ENCODE measurements around the gene LYPD5.
A peak's percentile ranks its signal among the peaks of the same experiment; 100 is the strongest.

Gene LYPD5

GRCh38 chr19:43798546-43799409 lies 3.5 kb downstream of the LYPD5 start:
- H3K4me1 ChIP-seq (ENCODE audit: control insufficient read depth, insufficient read depth, low read length) = no peaks in the 10 kb centered on the region
- H3K4me3 ChIP-seq (ENCODE audit: low read depth, low read length) = peak overlapping the region; percentile 90
- no peaks in the 10 kb centered on the region for H3K36me3 ChIP-seq (ENCODE audit: control insufficient read depth, insufficient read depth, low read length)
- H3K27me3 ChIP-seq (ENCODE audit: control insufficient read depth, insufficient read depth, low read length) = peaks cover 50% of the 10 kb centered on the region
- H3K9me3 ChIP-seq (ENCODE audit: control insufficient read depth, insufficient read depth, low read length) = no peaks in the 10 kb centered on the region
- H3K9ac ChIP-seq (ENCODE audit: low read depth, low read length) = no peak overlapping the region

GRCh38 chr19:43798026-43798545 lies 4.2 kb downstream of the LYPD5 start:
- Histone ChIP-seq H3K36me3 (ENCODE audit: control insufficient read depth, insufficient read depth, low read length) (no peaks in the 10 kb centered on the region), H3K9ac (ENCODE audit: low read depth, low read length) (no peak overlapping the region), H3K4me1 (ENCODE audit: control insufficient read depth, insufficient read depth, low read length) (no peaks in the 10 kb centered on the region), H3K4me3 (ENCODE audit: low read depth, low read length) (peak overlapping the region; percentile 90), H3K9me3 (ENCODE audit: control insufficient read depth, insufficient read depth, low read length) (no peaks in the 10 kb centered on the region), H3K27me3 (ENCODE audit: control insufficient read depth, insufficient read depth, low read length) (peaks cover 50% of the 10 kb centered on the region)

- no peak overlapping the region for H3K4me3 ChIP-seq (ENCODE audit: low read depth, low read length)
- H3K9ac ChIP-seq (ENCODE audit: low read depth, low read length) = no peak overlapping the region
- no peaks in the 10 kb centered on the region for H3K36me3 ChIP-seq (ENCODE audit: control insufficient read depth, insufficient read depth, low read length)
- H3K9me3 ChIP-seq (ENCODE audit: control insufficient read depth, insufficient read depth, low read length) = no peaks in the 10 kb centered on the region
- no peaks in the 10 kb centered on the region for H3K4me1 ChIP-seq (ENCODE audit: control insufficient read depth, insufficient read depth, low read length)
- H3K27me3 ChIP-seq (ENCODE audit: control insufficient read depth, insufficient read depth, low read length) = peaks cover 50% of the 10 kb centered on the region
Observed at GRCh38 chr19:43797556-43797955, 4.7 kb downstream of the LYPD5 start.

DNA sequence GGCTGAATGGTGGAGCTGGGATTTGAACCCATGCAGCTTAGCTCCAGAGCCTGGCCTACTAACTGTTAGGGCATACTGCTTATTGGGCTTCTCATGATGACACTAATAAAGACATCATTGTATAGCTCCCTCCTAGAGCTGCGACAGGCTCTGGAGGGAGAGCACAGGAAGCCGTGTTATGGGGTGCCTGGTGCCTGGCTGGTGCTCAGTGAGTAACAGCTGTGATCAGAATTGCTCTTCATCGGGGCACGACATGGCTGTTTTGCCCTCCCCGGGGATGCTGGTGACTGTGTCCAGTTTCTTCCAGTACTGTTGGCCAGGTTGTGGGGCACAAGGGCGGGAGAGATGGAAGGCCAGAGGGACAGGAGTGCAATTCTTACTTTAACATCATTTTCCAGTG lies 5.1 kb downstream of the LYPD5 start:
- Histone ChIP-seq H3K4me1 (ENCODE audit: control insufficient read depth, insufficient read depth, low read length) (no peaks in the 10 kb centered on the region), H3K9me3 (ENCODE audit: control insufficient read depth, insufficient read depth, low read length) (no peaks in the 10 kb centered on the region), H3K27me3 (ENCODE audit: control insufficient read depth, insufficient read depth, low read length) (peaks cover 50% of the 10 kb centered on the region), H3K4me3 (ENCODE audit: low read depth, low read length) (no peak overlapping the region), H3K9ac (ENCODE audit: low read depth, low read length) (no peak overlapping the region), H3K36me3 (ENCODE audit: control insufficient read depth, insufficient read depth, low read length) (no peaks in the 10 kb centered on the region)

DNA sequence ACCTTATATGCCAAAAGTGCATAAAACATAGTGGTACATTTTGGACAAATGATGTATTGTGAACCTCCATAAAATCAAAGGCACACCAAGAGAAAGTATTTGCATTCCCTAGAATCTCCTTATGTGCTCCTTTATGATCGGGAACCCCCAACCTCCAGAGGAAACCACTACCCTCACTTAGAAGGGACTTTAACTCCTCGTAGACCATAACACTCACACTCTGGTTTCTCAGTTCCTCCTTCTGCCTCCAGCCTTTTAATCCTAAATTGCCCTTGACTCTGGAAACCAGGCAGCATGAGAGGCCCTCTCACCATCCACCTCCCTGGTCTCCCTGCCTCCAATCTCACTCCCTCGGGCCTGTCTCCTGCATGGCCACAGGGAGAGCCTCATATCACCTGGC lies 11.7 kb downstream of the LYPD5 start:
- no peaks in the 10 kb centered on the region for H3K4me1 ChIP-seq (ENCODE audit: control insufficient read depth, insufficient read depth, low read length)
- no peak overlapping the region for H3K9ac ChIP-seq (ENCODE audit: low read depth, low read length)
- H3K4me3 ChIP-seq (ENCODE audit: low read depth, low read length) = no peak overlapping the region
- no peaks in the 10 kb centered on the region for H3K36me3 ChIP-seq (ENCODE audit: control insufficient read depth, insufficient read depth, low read length)
- peaks cover 3% of the 10 kb centered on the region for H3K27me3 ChIP-seq (ENCODE audit: control insufficient read depth, insufficient read depth, low read length)
- no peaks in the 10 kb centered on the region for H3K9me3 ChIP-seq (ENCODE audit: control insufficient read depth, insufficient read depth, low read length)

DNA sequence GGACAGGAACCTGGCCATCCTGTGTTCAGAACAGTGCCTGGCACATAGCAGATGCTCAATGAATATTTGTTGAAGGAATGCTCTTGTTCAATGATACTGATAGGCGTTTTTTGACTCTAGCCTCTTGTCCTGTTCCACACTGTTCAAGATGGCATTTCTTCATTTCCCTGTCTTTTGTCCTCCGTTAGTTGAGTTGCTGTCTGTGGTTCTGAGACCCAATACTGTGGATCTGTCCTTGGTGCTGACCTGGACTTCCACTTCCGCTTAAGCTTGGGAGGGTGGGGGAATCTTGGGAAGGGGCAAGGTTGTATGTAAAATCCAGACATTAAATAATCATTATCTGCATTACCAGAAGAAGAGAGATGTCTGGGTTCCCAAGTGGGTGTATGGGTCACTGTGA lies 13.2 kb downstream of the LYPD5 start:
- Histone ChIP-seq H3K36me3 (ENCODE audit: control insufficient read depth, insufficient read depth, low read length) (no peaks in the 10 kb centered on the region), H3K9ac (ENCODE audit: low read depth, low read length) (no peak overlapping the region), H3K4me3 (ENCODE audit: low read depth, low read length) (no peak overlapping the region), H3K9me3 (ENCODE audit: control insufficient read depth, insufficient read depth, low read length) (no peaks in the 10 kb centered on the region), H3K27me3 (ENCODE audit: control insufficient read depth, insufficient read depth, low read length) (no peaks in the 10 kb centered on the region), H3K4me1 (ENCODE audit: control insufficient read depth, insufficient read depth, low read length) (no peaks in the 10 kb centered on the region)

- Histone ChIP-seq H3K9ac (ENCODE audit: low read depth, low read length) (no peak overlapping the region), H3K4me3 (ENCODE audit: low read depth, low read length) (no peak overlapping the region), H3K36me3 (ENCODE audit: control insufficient read depth, insufficient read depth, low read length) (no peaks in the 10 kb centered on the region)
Observed at GRCh38 chr19:43786665-43787064, 15.6 kb downstream of the LYPD5 start.

DNA sequence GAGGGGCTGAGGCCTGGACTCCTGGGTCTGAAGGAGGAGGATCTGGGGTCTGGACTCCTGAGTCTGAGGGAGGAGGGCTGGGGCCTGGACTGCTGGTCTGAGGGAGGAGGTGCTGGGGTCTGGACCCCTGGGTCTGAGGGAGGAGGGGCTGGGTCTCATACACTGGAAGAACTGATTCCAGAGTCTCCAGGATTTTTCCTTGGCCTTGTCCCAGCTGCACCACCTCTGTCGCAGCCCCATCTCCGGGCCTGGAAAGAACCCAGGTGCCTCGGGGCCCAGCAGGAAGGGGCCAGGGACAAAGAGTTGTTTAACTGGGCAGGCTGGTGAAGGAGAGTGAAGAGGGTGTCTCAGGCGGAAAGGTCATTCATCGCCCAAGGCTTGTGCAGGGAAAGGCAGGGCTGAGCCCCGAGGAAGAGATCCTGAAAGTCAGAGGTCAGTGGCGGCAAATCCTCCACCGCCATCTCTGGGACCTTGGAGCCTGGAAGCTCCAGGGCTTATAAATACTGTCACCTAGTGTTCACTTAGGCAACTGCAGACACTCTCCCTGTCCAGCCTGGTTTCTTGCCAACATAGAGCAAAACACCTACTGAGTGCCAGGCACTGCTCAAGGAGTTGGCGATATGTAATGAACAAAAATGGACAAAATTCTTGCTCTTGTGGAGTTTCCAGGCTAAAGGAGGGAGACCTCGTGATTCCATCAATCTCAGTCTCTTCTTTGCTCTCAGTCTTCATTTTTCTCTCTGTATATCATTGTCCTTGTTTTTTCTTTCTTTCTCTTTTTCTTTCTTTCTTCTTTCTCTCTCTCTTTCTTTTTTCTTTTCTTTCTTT lies 17.1 kb downstream of the LYPD5 start:
- Histone ChIP-seq H3K36me3 (ENCODE audit: control insufficient read depth, insufficient read depth, low read length) (no peaks in the 10 kb centered on the region), H3K9me3 (ENCODE audit: control insufficient read depth, insufficient read depth, low read length) (no peaks in the 10 kb centered on the region), H3K27me3 (ENCODE audit: control insufficient read depth, insufficient read depth, low read length) (peaks cover 3% of the 10 kb centered on the region), H3K9ac (ENCODE audit: low read depth, low read length) (no peak overlapping the region), H3K4me1 (ENCODE audit: control insufficient read depth, insufficient read depth, low read length) (no peaks in the 10 kb centered on the region), H3K4me3 (ENCODE audit: low read depth, low read length) (no peak overlapping the region)

More at GRCh38 chr19:43786665-43787064, 15.6 kb downstream of the LYPD5 start:
- no peaks in the 10 kb centered on the region for H3K4me1 ChIP-seq (ENCODE audit: control insufficient read depth, insufficient read depth, low read length)
- H3K27me3 ChIP-seq (ENCODE audit: control insufficient read depth, insufficient read depth, low read length) = peaks cover 3% of the 10 kb centered on the region
- H3K9me3 ChIP-seq (ENCODE audit: control insufficient read depth, insufficient read depth, low read length) = no peaks in the 10 kb centered on the region

GRCh38 chr19:43784241-43784980 lies 17.8 kb downstream of the LYPD5 start:
- H3K36me3 ChIP-seq (ENCODE audit: control insufficient read depth, insufficient read depth, low read length) = no peaks in the 10 kb centered on the region
- H3K4me3 ChIP-seq (ENCODE audit: low read depth, low read length) = no peak overlapping the region
- H3K9me3 ChIP-seq (ENCODE audit: control insufficient read depth, insufficient read depth, low read length) = no peaks in the 10 kb centered on the region
- H3K9ac ChIP-seq (ENCODE audit: low read depth, low read length) = no peak overlapping the region
- peaks cover 6% of the 10 kb centered on the region for H3K4me1 ChIP-seq (ENCODE audit: control insufficient read depth, insufficient read depth, low read length)
- peaks cover 3% of the 10 kb centered on the region for H3K27me3 ChIP-seq (ENCODE audit: control insufficient read depth, insufficient read depth, low read length)

- Histone ChIP-seq H3K4me3 (ENCODE audit: low read depth, low read length) (no peak overlapping the region), H3K27me3 (ENCODE audit: control insufficient read depth, insufficient read depth, low read length) (peaks cover 3% of the 10 kb centered on the region), H3K36me3 (ENCODE audit: control insufficient read depth, insufficient read depth, low read length) (no peaks in the 10 kb centered on the region), H3K9me3 (ENCODE audit: control insufficient read depth, insufficient read depth, low read length) (no peaks in the 10 kb centered on the region), H3K9ac (ENCODE audit: low read depth, low read length) (no peak overlapping the region), H3K4me1 (ENCODE audit: control insufficient read depth, insufficient read depth, low read length) (peaks cover 7% of the 10 kb centered on the region)
Observed at GRCh38 chr19:43783636-43784035, 18.6 kb downstream of the LYPD5 start.

DNA sequence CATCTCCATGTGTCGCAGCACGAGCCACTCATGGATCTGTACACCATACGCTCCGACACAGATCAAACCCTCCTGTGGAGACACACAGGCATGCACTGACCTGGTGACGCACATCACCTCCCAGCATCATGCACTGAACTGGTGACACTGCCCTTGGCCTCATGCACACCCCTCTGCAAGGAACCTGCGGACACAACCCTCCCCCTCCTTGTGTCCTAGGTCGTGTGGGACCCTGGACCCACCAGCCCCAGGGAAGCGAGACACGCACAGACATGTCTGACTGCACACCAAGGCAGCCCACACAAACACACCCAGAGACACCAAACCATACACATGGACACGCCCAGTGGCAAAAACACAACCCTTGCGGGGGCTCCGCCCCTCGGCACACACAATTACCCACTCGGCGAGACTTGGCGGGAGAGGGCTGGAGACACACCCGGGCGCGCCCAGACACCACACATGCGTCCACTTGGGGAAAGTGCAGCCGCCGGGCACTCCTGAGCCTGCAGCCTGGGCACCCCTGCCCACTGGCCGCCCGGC lies 19.5 kb downstream of the LYPD5 start:
- Histone ChIP-seq H3K9ac (ENCODE audit: low read depth, low read length) (no peak overlapping the region), H3K4me1 (ENCODE audit: control insufficient read depth, insufficient read depth, low read length) (peaks cover 10% of the 10 kb centered on the region), H3K4me3 (ENCODE audit: low read depth, low read length) (no peak overlapping the region)

More for the DNA sequence above, 19.5 kb downstream of the LYPD5 start:
- H3K27me3 ChIP-seq (ENCODE audit: control insufficient read depth, insufficient read depth, low read length) = peaks cover 3% of the 10 kb centered on the region
- H3K9me3 ChIP-seq (ENCODE audit: control insufficient read depth, insufficient read depth, low read length) = no peaks in the 10 kb centered on the region
- no peaks in the 10 kb centered on the region for H3K36me3 ChIP-seq (ENCODE audit: control insufficient read depth, insufficient read depth, low read length)
